ENCODE results near the gene IL13RA2.

- TF ChIP-seq CTCF (conservative IDR thresholded peaks at IDR 0.05 in 1 of 2, IDR thresholded peaks at IDR 0.05 in 1 of 2; ENCODE audit: extremely low read depth in 1 of 2, insufficient read depth in 1 of 2, low read depth in 1 of 2, low read length in 2 of 2) (no peak), EZH2 (IDR thresholded peaks at IDR 0.05; ENCODE audit: borderline replicate concordance, low read length) (no peak)
Measured at GRCh38 chrX:115021121-115021520, 3.7 kb upstream of the IL13RA2 start.
